HepG2 (cell line): ENCODE results near the gene TIMM23. TPM values are rescaled to one million over a fixed set of nuclear protein-coding genes. Genes with fewer than 3 reads are reported as not detected.

Experiments
- AKNA ChIP-seq: sonication (generic); formaldehyde crosslinking; IDR thresholded peaks from 2 replicates; pipeline ENCODE4 v1.4.0; 2020; ENCODE audit warnings: missing genetic modification reagents, borderline replicate concordance
- GATAD2A ChIP-seq: IDR thresholded peaks from 2 replicates; pipeline ENCODE4 v1.6.1; 2016
- LCORL ChIP-seq, 2 experiments: fragments of 450-650 bp in 1 of 2; sonication (generic) in 1 of 2; formaldehyde crosslinking in 1 of 2; IDR thresholded peaks; 2 replicates each; pipeline versions ENCODE4 v1.5.0 to v1.6.1; 2017 to 2020; ENCODE audit warnings: antibody characterized with exemption in 1 of 2, missing genetic modification reagents in 1 of 2
- MXD3 ChIP-seq: IDR thresholded peaks from 2 replicates; pipeline ENCODE4 v1.6.1; 2016; ENCODE audit warnings: mild to moderate bottlenecking, missing biosample characterization, missing genetic modification reagents
- RAD21 ChIP-seq: fragments of 450-650 bp; formaldehyde crosslinking; IDR thresholded peaks from 2 replicates; pipeline ENCODE4 v1.5.0; 2020; ENCODE audit warnings: mild to moderate bottlenecking
- SKI ChIP-seq: fragments of 450-650 bp; IDR thresholded peaks from one replicate; pipeline ENCODE4 v1.6.1; 2018; ENCODE audit warnings: mild to moderate bottlenecking; ENCODE audit not compliant: partially characterized antibody
- ZBTB10 ChIP-seq: sonication (generic); formaldehyde crosslinking; IDR thresholded peaks from 2 replicates; pipeline ENCODE4 v1.4.0; 2020; ENCODE audit warnings: missing genetic modification reagents, borderline replicate concordance
- ZBTB38 ChIP-seq: sonication (generic); formaldehyde crosslinking; IDR thresholded peaks from 2 replicates; pipeline ENCODE4 v1.5.1; 2020; ENCODE audit warnings: mild to moderate bottlenecking, missing genetic modification reagents
- ZNF264 ChIP-seq: sonication (generic); formaldehyde crosslinking; IDR thresholded peaks from 2 replicates; pipeline ENCODE4 v1.4.0; 2020; ENCODE audit warnings: missing genetic modification reagents
- ZNF337 ChIP-seq: sonication (generic); formaldehyde crosslinking; IDR thresholded peaks from 2 replicates; pipeline ENCODE4 v1.5.1; 2020; ENCODE audit warnings: missing genetic modification reagents, low read depth, mild to moderate bottlenecking, borderline replicate concordance
- ZNF556 ChIP-seq: sonication (generic); formaldehyde crosslinking; IDR thresholded peaks from 2 replicates; pipeline ENCODE4 v1.4.0; 2020; ENCODE audit warnings: mild to moderate bottlenecking, missing genetic modification reagents, borderline replicate concordance
- ZNF598 ChIP-seq: sonication (generic); formaldehyde crosslinking; IDR thresholded peaks from 2 replicates; pipeline ENCODE4 v1.5.1; 2020; ENCODE audit warnings: mild to moderate bottlenecking, missing genetic modification reagents, borderline replicate concordance
- ZNF709 ChIP-seq: sonication (generic); formaldehyde crosslinking; IDR thresholded peaks from 2 replicates; pipeline ENCODE4 v1.5.0; 2020; ENCODE audit warnings: mild to moderate bottlenecking, missing genetic modification reagents
- ZSCAN20 ChIP-seq: sonication (generic); formaldehyde crosslinking; IDR thresholded peaks from 2 replicates; pipeline ENCODE4 v1.4.0; 2020; ENCODE audit warnings: missing genetic modification reagents, mild to moderate bottlenecking, borderline replicate concordance
- polyA plus RNA-seq, 8 experiments: library from polyadenylated mRNA; depleted of rRNA in 3 of 8; stranded (reverse) in 7 of 8; unstranded in 1 of 8; fragments of >200 nt; fragmentation: Illumina TruSeq in 4 of 8; extraction: Trizol in 4 of 8; gene quantifications; 2 replicates each; pipeline versions ENCODE4 v1.2.1 to v1.2.3, GENCODE V29; 2011 to 2016; ENCODE audit warnings: low read depth in 4 of 8, missing spikeins in 1 of 8, mixed read lengths in 1 of 8; ENCODE audit not compliant: insufficient read depth in 1 of 8
- total RNA-seq, 5 experiments: library from RNA; depleted of rRNA; stranded (reverse); fragments of >200 nt; fragmentation: Illumina TruSeq; extraction: Trizol; gene quantifications; 2 replicates each; pipeline ENCODE4 v1.2.3, GENCODE V29; 2016; ENCODE audit warnings: low read depth in 1 of 5
- TF ChIP-seq, protein P1 (sequence below): sonication (generic); formaldehyde crosslinking; IDR thresholded peaks from 2 replicates; pipeline ENCODE4 v1.9.0; 2022; ENCODE audit warnings: missing genetic modification reagents, mild to moderate bottlenecking, borderline replicate concordance

TIMM23 gene
- total and polyA plus RNA-seq, 2 of the 13 experiments (the other 11 are each of a cell fraction or from before 2014, with no cell fraction given), result 80.2 to 98.6 TPM

DNA sequence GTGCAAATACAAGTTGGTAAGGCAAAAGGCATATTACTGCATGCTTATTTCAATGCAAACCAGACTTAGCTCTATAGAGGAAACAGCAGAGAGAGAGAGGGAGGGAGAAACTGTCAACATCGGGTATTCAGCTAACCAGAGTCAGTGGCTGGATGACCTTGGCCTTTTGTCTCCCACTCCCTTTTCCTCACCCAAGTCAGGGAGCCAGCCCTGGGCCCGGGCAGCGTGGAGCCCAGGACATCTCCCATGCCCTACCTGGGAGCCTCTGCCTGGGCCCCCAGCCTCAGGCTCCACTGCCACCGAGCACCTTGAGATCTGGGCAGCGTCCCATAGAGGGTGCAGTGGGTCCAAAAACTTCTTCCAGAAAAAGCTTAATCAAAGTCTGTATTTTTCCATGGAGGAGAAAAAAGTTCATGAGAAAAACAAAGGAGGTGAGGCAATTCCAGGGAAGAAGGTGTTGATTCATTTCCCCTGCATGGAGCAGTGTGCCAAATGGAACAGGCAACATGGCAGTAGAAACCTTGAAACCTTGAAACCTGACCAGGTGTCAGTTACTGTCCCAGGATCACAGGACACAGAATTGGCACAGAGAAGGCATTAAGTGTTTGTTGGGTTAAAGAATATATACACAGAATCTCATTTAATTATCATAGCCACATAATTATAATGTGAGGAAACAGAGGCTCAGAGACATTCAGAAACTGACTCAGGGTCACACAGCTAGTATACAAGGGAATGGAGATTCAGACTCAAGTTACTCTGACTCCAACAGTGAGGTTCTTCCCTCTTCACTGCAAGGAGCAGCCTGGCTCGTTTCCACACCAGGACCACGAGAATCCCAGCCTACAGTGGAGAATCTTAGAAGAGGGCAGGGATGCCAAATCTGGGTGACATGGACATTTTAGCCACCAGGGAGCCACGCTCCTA is 63.9 kb downstream of the TIMM23 start (continued):
- TF ChIP-seq ZSCAN20 (CRISPR knock-in tag) (no peak), ZNF709 (CRISPR knock-in tag) (no peak), ZNF264 (CRISPR knock-in tag) (peak; percentile 92), ZBTB10 (no peak), ZNF556 (CRISPR knock-in tag) (peak; percentile 25; the same call in 1 of the 2 replicates), AKNA (CRISPR knock-in tag) (no peak), MXD3 (CRISPR knock-in tag) (0 out of 2 replicates have a peak, but pooled peaks have one; percentile 37), ZNF337 (CRISPR knock-in tag) (peak; percentile 58; the same call in 1 of the 2 replicates), RAD21 (CRISPR knock-in tag) (peak; percentile 66), SKI (peak; percentile 80), GATAD2A (peak; percentile 92), ZNF598 (CRISPR knock-in tag) (no peak), ZBTB38 (peak; percentile 81), LCORL (IDR thresholded peaks at IDR 0.05) (no peak), LCORL (CRISPR knock-in tag; IDR thresholded peaks at IDR 0.05) (peak; percentile 90)
- TF ChIP-seq, protein P1, sequence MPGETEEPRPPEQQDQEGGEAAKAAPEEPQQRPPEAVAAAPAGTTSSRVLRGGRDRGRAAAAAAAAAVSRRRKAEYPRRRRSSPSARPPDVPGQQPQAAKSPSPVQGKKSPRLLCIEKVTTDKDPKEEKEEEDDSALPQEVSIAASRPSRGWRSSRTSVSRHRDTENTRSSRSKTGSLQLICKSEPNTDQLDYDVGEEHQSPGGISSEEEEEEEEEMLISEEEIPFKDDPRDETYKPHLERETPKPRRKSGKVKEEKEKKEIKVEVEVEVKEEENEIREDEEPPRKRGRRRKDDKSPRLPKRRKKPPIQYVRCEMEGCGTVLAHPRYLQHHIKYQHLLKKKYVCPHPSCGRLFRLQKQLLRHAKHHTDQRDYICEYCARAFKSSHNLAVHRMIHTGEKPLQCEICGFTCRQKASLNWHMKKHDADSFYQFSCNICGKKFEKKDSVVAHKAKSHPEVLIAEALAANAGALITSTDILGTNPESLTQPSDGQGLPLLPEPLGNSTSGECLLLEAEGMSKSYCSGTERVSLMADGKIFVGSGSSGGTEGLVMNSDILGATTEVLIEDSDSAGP (CRISPR knock-in tag), result peak; percentile 78
